ENCODE data around the gene STK32C. TPM values are rescaled to one million over a fixed set of nuclear protein-coding genes. Genes with fewer than 3 reads are reported as not detected.

Gene STK32C
- total and polyA plus RNA-seq, 12 donors: 2.7 to 8.9 (median 5.7) TPM

- DNase-seq (no peak), ATAC-seq (no peak)
- peaks cover 0 to 21% (median 5%) of the 10 kb centered on the region in 7 donors for H3K27me3 ChIP-seq
- no peak overlapping the region for H3K27ac ChIP-seq
- no peak for TF ChIP-seq CTCF (IDR thresholded peaks at IDR 0.05)
- peaks cover 0 to 4% (median 0%) of the 10 kb centered on the region in 9 donors for H3K4me1 ChIP-seq
- peaks cover 0 to 11% (median 3%) of the 10 kb centered on the region in 11 donors for H3K9me3 ChIP-seq
- no peak overlapping the region for H3K4me3 ChIP-seq
- intact Hi-C loops (cut with DNase I): no loop called here
- H3K36me3 ChIP-seq: no peaks in the 10 kb centered on the region
- WGBS, 2 donors: 78 to 79% methylated on average over 24 of the region's 24 CpGs
Measured at GRCh38 chr10:132283604-132284382, 24.0 kb downstream of the STK32C start.

- Histone ChIP-seq H3K4me3 (no peak overlapping the region), H3K27me3 (peaks cover 0 to 21% (median 5%) of the 10 kb centered on the region in 7 donors), H3K4me1 (peaks cover 0 to 4% (median 0%) of the 10 kb centered on the region in 9 donors), H3K27ac (no peak overlapping the region), H3K9me3 (peaks cover 0 to 2% (median 0%) of the 10 kb centered on the region in 11 donors), H3K36me3 (no peaks in the 10 kb centered on the region)
- intact Hi-C loops (cut with DNase I): no loop called here
- DNase-seq (no peak), ATAC-seq (no peak)
- TF ChIP-seq CTCF (IDR thresholded peaks at IDR 0.05): no peak
- 47 to 48% methylated on average over 36 of the region's 36 CpGs for WGBS, 2 donors
Measured at GRCh38 chr10:132282667-132283603, 24.8 kb downstream of the STK32C start.

- intact Hi-C loops (cut with DNase I): no loop called here
- ATAC-seq (no peak), DNase-seq (no peak)
- H3K36me3 ChIP-seq: no peaks in the 10 kb centered on the region
- TF ChIP-seq CTCF (IDR thresholded peaks at IDR 0.05): no peak
- no peak overlapping the region for H3K4me3 ChIP-seq
- H3K4me1 ChIP-seq: peaks cover 0 to 4% (median 0%) of the 10 kb centered on the region in 9 donors
- peaks cover 0 to 21% (median 5%) of the 10 kb centered on the region in 7 donors for H3K27me3 ChIP-seq
- no peaks in the 10 kb centered on the region for H3K9me3 ChIP-seq
- 69 to 70% methylated on average over 34 of the region's 34 CpGs for WGBS, 2 donors
- H3K27ac ChIP-seq: no peak overlapping the region
Measured at GRCh38 chr10:132281915-132282666, 25.7 kb downstream of the STK32C start.

- Histone ChIP-seq H3K27me3 (peaks cover 0 to 21% (median 5%) of the 10 kb centered on the region in 7 donors), H3K27ac (no peak overlapping the region), H3K9me3 (no peaks in the 10 kb centered on the region), H3K4me3 (no peak overlapping the region), H3K4me1 (peaks cover 0 to 4% (median 0%) of the 10 kb centered on the region in 9 donors), H3K36me3 (no peaks in the 10 kb centered on the region)
- DNase-seq (no peak), ATAC-seq (no peak)
- intact Hi-C loops (cut with DNase I): no loop called here
- 93 to 96% methylated on average over 20 of the region's 20 CpGs for WGBS, 2 donors
- TF ChIP-seq CTCF (IDR thresholded peaks at IDR 0.05): no peak
Measured at GRCh38 chr10:132280646-132281074, 27.1 kb downstream of the STK32C start.

Data from heart right ventricle (tissue), 16 donors.